ENCODE data around the gene MUC2. TPM values are rescaled to one million over a fixed set of nuclear protein-coding genes. Genes with fewer than 3 reads are reported as not detected.

The MUC2 gene
- total and polyA plus RNA-seq, 5 donors from 2014 or later, result not detected

DNA sequence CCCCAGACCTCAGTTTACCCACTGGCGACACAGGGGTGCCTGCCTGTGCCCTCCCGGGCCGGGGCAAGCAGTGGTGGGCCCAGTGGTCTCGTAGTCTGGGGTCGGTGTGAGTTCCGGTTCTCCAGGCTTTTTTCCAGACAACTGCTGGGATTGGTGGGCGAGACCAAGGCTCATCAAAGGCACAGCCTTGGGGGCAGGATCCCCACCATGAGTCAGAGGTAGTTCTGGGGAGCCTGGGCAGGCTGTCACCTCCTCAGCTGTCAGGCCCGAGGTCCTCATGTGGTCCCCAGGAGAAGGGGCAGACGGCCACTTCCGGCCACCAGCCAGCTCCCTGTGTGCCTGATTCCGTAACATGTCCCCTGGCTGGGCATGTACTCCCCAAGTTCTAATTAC is 827 bp upstream of the MUC2 start:
- Histone ChIP-seq H3K4me1 (ENCODE audit: control insufficient read depth, insufficient read depth, low read length, poor library complexity, severe bottlenecking) (no peaks in the 10 kb centered on the region), H3K27ac (ENCODE audit: insufficient read depth, low read length, poor library complexity, severe bottlenecking) (no peak overlapping the region), H3K4me3 (ENCODE audit: low read depth, low read length) (no peak overlapping the region), H3K9me3 (ENCODE audit: control insufficient read depth in 2 of 2, low read length in 2 of 2) (no peaks in the 10 kb centered on the region), H3K36me3 (ENCODE audit: control insufficient read depth, insufficient read depth, low read length) (no peaks in the 10 kb centered on the region), H3K27me3 (ENCODE audit: control insufficient read depth, insufficient read depth, low read length) (no peaks in the 10 kb centered on the region)
- Mint-ChIP-seq H3K9me3 (no peaks in the 10 kb centered on the region), H3K4me1 (no peaks in the 10 kb centered on the region), H3K27me3 (no peaks in the 10 kb centered on the region), H3K4me3 (no peak overlapping the region), H3K27ac (no peak overlapping the region), H3K36me3 (no peaks in the 10 kb centered on the region)
- ATAC-seq (ENCODE audit: low read depth in 2 of 2) (no peak), DNase-seq (no peak)

DNA sequence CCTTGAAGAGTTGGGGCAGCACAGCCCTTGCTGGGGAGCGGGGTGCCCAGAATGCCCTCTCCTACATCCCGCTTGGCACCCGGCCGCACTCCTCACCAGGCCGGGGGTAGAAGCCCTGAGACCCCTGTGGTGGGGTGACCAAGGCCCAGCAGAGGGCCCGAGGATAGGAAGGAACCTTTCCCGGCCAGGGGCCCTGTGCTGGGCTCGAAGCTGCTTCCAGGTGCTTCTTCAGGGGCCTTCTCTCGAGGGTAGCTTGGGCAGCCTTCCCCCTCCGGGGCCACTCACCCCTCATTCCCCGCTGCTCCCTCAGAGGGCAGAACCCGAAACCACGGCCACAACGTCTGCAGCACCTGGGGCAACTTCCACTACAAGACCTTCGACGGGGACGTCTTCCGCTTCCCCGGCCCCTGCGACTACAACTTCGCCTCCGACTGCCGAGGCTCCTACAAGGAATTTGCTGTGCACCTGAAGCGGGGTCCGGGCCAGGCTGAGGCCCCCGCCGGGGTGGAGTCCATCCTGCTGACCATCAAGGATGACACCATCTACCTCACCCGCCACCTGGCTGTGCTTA is 752 bp downstream of the MUC2 start:
- Mint-ChIP-seq H3K27ac (no peak overlapping the region), H3K9me3 (no peaks in the 10 kb centered on the region), H3K4me3 (no peak overlapping the region), H3K27me3 (no peaks in the 10 kb centered on the region), H3K4me1 (no peaks in the 10 kb centered on the region), H3K36me3 (no peaks in the 10 kb centered on the region)
- Histone ChIP-seq H3K36me3 (ENCODE audit: control insufficient read depth, insufficient read depth, low read length) (no peaks in the 10 kb centered on the region), H3K9me3 (ENCODE audit: control insufficient read depth in 2 of 2, low read length in 2 of 2) (no peaks in the 10 kb centered on the region), H3K27ac (ENCODE audit: insufficient read depth, low read length, poor library complexity, severe bottlenecking) (no peak overlapping the region), H3K4me3 (ENCODE audit: low read depth, low read length) (no peak overlapping the region), H3K27me3 (ENCODE audit: control insufficient read depth, insufficient read depth, low read length) (no peaks in the 10 kb centered on the region), H3K4me1 (ENCODE audit: control insufficient read depth, insufficient read depth, low read length, poor library complexity, severe bottlenecking) (no peaks in the 10 kb centered on the region)
- ATAC-seq (ENCODE audit: low read depth in 2 of 2), result no peak
- no peak for DNase-seq

DNA sequence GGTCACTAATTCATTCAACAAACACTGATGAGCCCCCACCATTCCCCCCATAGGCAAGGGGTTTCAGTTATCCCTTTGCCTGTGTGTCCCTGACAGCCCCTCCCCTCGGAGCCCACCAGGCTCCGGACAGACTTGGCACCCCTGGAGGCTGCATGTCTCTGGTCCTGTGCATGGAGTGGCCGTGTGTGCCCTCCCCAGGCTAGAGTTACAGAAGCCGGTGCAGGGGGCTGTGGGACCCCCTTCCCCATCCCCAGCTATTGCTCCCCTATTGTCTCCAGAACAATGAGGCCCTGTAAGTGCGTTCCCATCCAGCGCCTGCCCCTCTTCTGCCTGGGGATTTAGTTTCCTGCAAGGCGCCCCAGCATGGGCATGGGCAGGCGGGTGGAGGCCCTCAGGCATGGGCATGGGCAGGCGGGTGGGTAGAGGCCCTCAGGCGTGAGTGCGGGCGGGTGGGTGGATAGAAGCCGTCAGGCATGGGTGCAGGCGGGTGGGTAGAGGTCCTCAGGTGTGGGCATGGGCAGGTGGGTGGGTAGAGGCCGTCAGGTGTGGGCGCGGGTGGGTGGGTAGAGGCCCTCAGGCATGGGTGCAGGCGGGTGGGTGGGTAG is 1.5 kb downstream of the MUC2 start:
- Histone ChIP-seq H3K4me1 (ENCODE audit: control insufficient read depth, insufficient read depth, low read length, poor library complexity, severe bottlenecking) (no peaks in the 10 kb centered on the region), H3K9me3 (ENCODE audit: control insufficient read depth in 2 of 2, low read length in 2 of 2) (no peaks in the 10 kb centered on the region), H3K4me3 (ENCODE audit: low read depth, low read length) (no peak overlapping the region), H3K27ac (ENCODE audit: insufficient read depth, low read length, poor library complexity, severe bottlenecking) (no peak overlapping the region), H3K36me3 (ENCODE audit: control insufficient read depth, insufficient read depth, low read length) (no peaks in the 10 kb centered on the region), H3K27me3 (ENCODE audit: control insufficient read depth, insufficient read depth, low read length) (no peaks in the 10 kb centered on the region)
- H3K9me3 Mint-ChIP-seq, result no peaks in the 10 kb centered on the region
- H3K36me3 Mint-ChIP-seq, result no peaks in the 10 kb centered on the region
- no peak overlapping the region for H3K4me3 Mint-ChIP-seq
- no peak overlapping the region for H3K27ac Mint-ChIP-seq
- H3K4me1 Mint-ChIP-seq, result no peaks in the 10 kb centered on the region
- no peaks in the 10 kb centered on the region for H3K27me3 Mint-ChIP-seq
- ATAC-seq (ENCODE audit: low read depth in 2 of 2) (no peak), DNase-seq (no peak)

DNA sequence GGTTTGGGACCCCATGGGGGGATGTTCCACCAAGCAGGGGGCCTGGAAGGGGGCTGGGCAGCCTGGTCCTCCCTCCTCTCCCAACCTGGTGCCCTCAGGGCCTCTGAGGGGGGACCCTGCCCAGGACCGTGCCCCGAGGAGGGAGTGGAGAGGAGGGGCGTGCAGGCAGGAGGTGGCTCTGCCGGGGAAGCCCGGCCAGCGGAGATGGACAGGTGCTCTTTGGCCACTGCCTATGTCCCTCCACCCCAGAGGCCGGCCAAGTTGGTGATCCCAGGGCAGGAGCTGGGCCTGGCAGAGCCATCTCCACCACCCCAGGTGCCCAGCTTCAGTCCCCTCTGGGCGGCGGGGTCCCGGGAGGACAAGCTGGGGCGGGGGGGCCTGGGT is 2.4 kb downstream of the MUC2 start:
- Mint-ChIP-seq H3K27ac (no peak overlapping the region), H3K4me3 (no peak overlapping the region), H3K9me3 (no peaks in the 10 kb centered on the region), H3K4me1 (no peaks in the 10 kb centered on the region), H3K36me3 (no peaks in the 10 kb centered on the region), H3K27me3 (no peaks in the 10 kb centered on the region)
- Histone ChIP-seq H3K36me3 (ENCODE audit: control insufficient read depth, insufficient read depth, low read length) (no peaks in the 10 kb centered on the region), H3K27me3 (ENCODE audit: control insufficient read depth, insufficient read depth, low read length) (no peaks in the 10 kb centered on the region), H3K4me1 (ENCODE audit: control insufficient read depth, insufficient read depth, low read length, poor library complexity, severe bottlenecking) (no peaks in the 10 kb centered on the region), H3K27ac (ENCODE audit: insufficient read depth, low read length, poor library complexity, severe bottlenecking) (no peak overlapping the region), H3K9me3 (ENCODE audit: control insufficient read depth in 2 of 2, low read length in 2 of 2) (no peaks in the 10 kb centered on the region), H3K4me3 (ENCODE audit: low read depth, low read length) (no peak overlapping the region)
- DNase-seq, result no peak
- no peak for ATAC-seq (ENCODE audit: low read depth in 2 of 2)

DNA sequence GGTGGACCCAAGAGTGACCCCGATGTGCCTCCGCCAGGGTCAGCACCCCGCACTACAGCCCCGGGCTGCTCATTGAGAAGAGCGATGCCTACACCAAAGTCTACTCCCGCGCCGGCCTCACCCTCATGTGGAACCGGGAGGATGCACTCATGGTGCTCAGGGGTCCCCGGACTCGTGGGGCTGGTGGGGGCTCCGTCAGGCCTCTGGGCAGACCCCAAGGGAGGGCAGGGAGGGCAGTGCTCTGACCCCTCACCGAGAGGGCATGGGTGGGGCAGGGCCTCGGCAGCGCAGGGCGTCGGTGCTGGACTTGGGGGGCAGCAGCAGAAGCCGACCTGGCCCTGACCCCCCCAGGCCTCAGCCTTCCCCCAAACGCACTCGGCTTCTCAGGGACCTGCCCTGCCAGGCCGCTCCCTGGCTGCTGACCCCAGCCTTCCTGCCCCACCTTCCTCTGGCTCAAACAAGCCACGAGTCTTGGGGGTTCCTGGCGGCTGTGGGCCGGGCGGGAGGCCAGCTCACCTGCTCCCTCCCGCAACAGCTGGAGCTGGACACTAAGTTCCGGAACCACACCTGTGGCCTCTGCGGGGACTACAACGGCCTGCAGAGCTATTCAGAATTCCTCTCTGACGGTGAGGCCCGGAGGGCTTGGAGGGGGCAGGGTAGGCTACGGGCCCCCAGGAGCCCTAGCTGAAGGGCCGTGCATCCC is 2.9 kb downstream of the MUC2 start:
- no peak overlapping the region for H3K27ac Mint-ChIP-seq
- no peak for ATAC-seq (ENCODE audit: low read depth in 2 of 2)
- H3K4me3 ChIP-seq (ENCODE audit: low read depth, low read length), result no peak overlapping the region
- H3K9me3 ChIP-seq (ENCODE audit: control insufficient read depth in 2 of 2, low read length in 2 of 2), result no peaks in the 10 kb centered on the region
- no peak overlapping the region for H3K27ac ChIP-seq (ENCODE audit: insufficient read depth, low read length, poor library complexity, severe bottlenecking)
- no peaks in the 10 kb centered on the region for H3K27me3 ChIP-seq (ENCODE audit: control insufficient read depth, insufficient read depth, low read length)
- H3K36me3 ChIP-seq (ENCODE audit: control insufficient read depth, insufficient read depth, low read length), result no peaks in the 10 kb centered on the region
- H3K36me3 Mint-ChIP-seq, result no peaks in the 10 kb centered on the region
- no peak for DNase-seq
- H3K4me1 Mint-ChIP-seq, result no peaks in the 10 kb centered on the region
- no peak overlapping the region for H3K4me3 Mint-ChIP-seq
- H3K9me3 Mint-ChIP-seq, result no peaks in the 10 kb centered on the region
- H3K4me1 ChIP-seq (ENCODE audit: control insufficient read depth, insufficient read depth, low read length, poor library complexity, severe bottlenecking), result no peaks in the 10 kb centered on the region
- no peaks in the 10 kb centered on the region for H3K27me3 Mint-ChIP-seq

DNA sequence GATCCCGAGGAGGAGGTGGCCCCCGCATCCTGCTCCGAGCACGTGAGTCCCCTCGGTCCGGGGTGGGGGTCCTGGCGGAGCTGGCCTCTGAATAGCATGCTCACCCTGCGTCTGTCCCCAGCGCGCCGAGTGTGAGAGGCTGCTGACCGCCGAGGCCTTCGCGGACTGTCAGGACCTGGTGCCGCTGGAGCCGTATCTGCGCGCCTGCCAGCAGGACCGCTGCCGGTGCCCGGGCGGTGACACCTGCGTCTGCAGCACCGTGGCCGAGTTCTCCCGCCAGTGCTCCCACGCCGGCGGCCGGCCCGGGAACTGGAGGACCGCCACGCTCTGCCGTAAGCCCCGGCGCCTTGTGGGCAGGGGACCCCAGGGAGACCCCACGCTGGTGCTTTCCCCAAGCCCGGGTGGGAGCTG is 3.5 kb downstream of the MUC2 start:
- Mint-ChIP-seq H3K36me3 (no peaks in the 10 kb centered on the region), H3K9me3 (no peaks in the 10 kb centered on the region), H3K27me3 (no peaks in the 10 kb centered on the region), H3K4me3 (no peak overlapping the region), H3K27ac (no peak overlapping the region), H3K4me1 (no peaks in the 10 kb centered on the region)
- DNase-seq (no peak), ATAC-seq (ENCODE audit: low read depth in 2 of 2) (no peak)
- H3K27ac ChIP-seq (ENCODE audit: insufficient read depth, low read length, poor library complexity, severe bottlenecking), result no peak overlapping the region
- no peaks in the 10 kb centered on the region for H3K9me3 ChIP-seq (ENCODE audit: control insufficient read depth in 2 of 2, low read length in 2 of 2)
- H3K36me3 ChIP-seq (ENCODE audit: control insufficient read depth, insufficient read depth, low read length), result no peaks in the 10 kb centered on the region
- no peak overlapping the region for H3K4me3 ChIP-seq (ENCODE audit: low read depth, low read length)
- no peaks in the 10 kb centered on the region for H3K27me3 ChIP-seq (ENCODE audit: control insufficient read depth, insufficient read depth, low read length)
- H3K4me1 ChIP-seq (ENCODE audit: control insufficient read depth, insufficient read depth, low read length, poor library complexity, severe bottlenecking), result no peaks in the 10 kb centered on the region

DNA sequence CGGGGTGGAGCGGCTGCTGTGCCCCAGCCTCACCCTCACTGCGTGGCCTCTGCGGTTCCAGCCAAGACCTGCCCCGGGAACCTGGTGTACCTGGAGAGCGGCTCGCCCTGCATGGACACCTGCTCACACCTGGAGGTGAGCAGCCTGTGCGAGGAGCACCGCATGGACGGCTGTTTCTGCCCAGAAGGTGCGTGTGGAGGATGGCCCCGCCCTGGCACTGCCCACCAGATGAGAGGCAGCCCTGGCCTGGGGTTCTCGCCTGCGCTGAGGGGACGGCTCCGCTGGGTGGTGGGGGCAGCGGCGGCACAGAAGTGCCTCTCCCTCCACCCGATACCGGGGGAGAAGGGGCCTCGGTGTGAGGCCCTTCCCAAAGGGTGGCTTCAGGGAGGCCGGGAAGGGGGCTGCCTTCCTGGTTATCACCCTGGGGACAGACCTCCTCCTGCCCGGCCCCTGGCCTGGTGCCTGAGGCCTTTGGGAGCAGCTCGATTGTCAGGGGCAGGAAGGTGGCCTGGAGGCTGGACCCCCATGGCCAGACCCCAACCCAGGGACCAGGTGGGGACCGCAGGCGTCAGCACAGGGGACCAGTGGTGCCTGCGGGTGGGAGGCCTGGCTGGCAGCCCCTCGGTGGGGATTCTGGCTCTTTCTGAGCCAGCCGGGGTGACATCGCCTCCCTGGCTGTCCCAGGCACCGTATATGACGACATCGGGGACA is 7.1 kb downstream of the MUC2 start:
- no peaks in the 10 kb centered on the region for H3K27me3 ChIP-seq (ENCODE audit: control insufficient read depth, insufficient read depth, low read length)
- Mint-ChIP-seq H3K27me3 (no peaks in the 10 kb centered on the region), H3K9me3 (no peaks in the 10 kb centered on the region), H3K27ac (no peak overlapping the region), H3K4me3 (no peak overlapping the region), H3K36me3 (no peaks in the 10 kb centered on the region), H3K4me1 (no peaks in the 10 kb centered on the region)
- no peak overlapping the region for H3K27ac ChIP-seq (ENCODE audit: insufficient read depth, low read length, poor library complexity, severe bottlenecking)
- no peaks in the 10 kb centered on the region for H3K9me3 ChIP-seq (ENCODE audit: control insufficient read depth in 2 of 2, low read length in 2 of 2)
- H3K36me3 ChIP-seq (ENCODE audit: control insufficient read depth, insufficient read depth, low read length), result no peaks in the 10 kb centered on the region
- no peak overlapping the region for H3K4me3 ChIP-seq (ENCODE audit: low read depth, low read length)
- ATAC-seq (ENCODE audit: low read depth in 2 of 2), result no peak
- H3K4me1 ChIP-seq (ENCODE audit: control insufficient read depth, insufficient read depth, low read length, poor library complexity, severe bottlenecking), result no peaks in the 10 kb centered on the region
- DNase-seq, result no peak

Data from CD4-positive, CD25-positive, alpha-beta regulatory T cell (primary cell).